H9 (cell line): ENCODE data around the gene PSMB7. TPM values are rescaled to one million over a fixed set of nuclear protein-coding genes. Genes with fewer than 3 reads are reported as not detected.

ENCODE experiments used
- DNase-seq: peaks from one replicate; pipeline ENCODE4 v3.0.0-alpha.2; 2017
- H2AFZ ChIP-seq: one replicate; pipeline ENCODE4 v1.6.1; 2013; ENCODE audit warnings: mild to moderate bottlenecking, low read length, control low read depth, moderate library complexity
- H2AK5ac ChIP-seq: 2 replicates; pipeline ENCODE4 v1.6.1; 2013; ENCODE audit warnings: low read length, control low read depth, mixed read lengths; ENCODE audit not compliant: insufficient read length
- H2BK120ac ChIP-seq: one replicate; pipeline ENCODE4 v1.6.1; 2013; ENCODE audit warnings: low read depth, mild to moderate bottlenecking, low read length, control low read depth, inconsistent platforms; ENCODE audit not compliant: poor library complexity, severe bottlenecking
- H2BK12ac ChIP-seq: 2 replicates; pipeline ENCODE4 v1.6.1; 2013; ENCODE audit warnings: low read length, control low read depth, mixed read lengths, low read depth; ENCODE audit not compliant: insufficient read length
- H2BK15ac ChIP-seq: 2 replicates; pipeline ENCODE4 v1.6.1; 2013; ENCODE audit warnings: low read depth, low read length, control low read depth
- H2BK20ac ChIP-seq: one replicate; pipeline ENCODE4 v1.6.1; 2013; ENCODE audit warnings: low read depth, mild to moderate bottlenecking, low read length, control low read depth, inconsistent platforms; ENCODE audit not compliant: poor library complexity, severe bottlenecking
- H2BK5ac ChIP-seq: 2 replicates; pipeline ENCODE4 v1.6.1; 2013; ENCODE audit warnings: low read length, control low read depth, mixed read lengths; ENCODE audit not compliant: insufficient read length
- H3K14ac ChIP-seq: 2 replicates; pipeline ENCODE4 v1.6.1; 2013; ENCODE audit warnings: low read length, control low read depth; ENCODE audit not compliant: insufficient read depth
- H3K18ac ChIP-seq: 2 replicates; pipeline ENCODE4 v1.6.1; 2013; ENCODE audit warnings: low read depth, mild to moderate bottlenecking, mixed read lengths, low read length, control low read depth; ENCODE audit not compliant: insufficient read length
- H3K23ac ChIP-seq: 2 replicates; pipeline ENCODE4 v1.6.1; 2013; ENCODE audit warnings: low read length, control low read depth, mixed read lengths, low read depth; ENCODE audit not compliant: insufficient read length
- H3K23me2 ChIP-seq: 2 replicates; pipeline ENCODE4 v1.6.1; 2013; ENCODE audit warnings: low read depth, mild to moderate bottlenecking, mixed read lengths, low read length, control low read depth; ENCODE audit not compliant: insufficient read length, poor library complexity, severe bottlenecking
- H3K27ac ChIP-seq: 2 replicates; pipeline ENCODE4 v1.5.1; 2013; ENCODE audit warnings: low read length, control low read depth, mixed read lengths, low read depth; ENCODE audit not compliant: insufficient read length
- H3K27me3 ChIP-seq: 2 replicates; pipeline ENCODE4 v1.6.1; 2013; ENCODE audit warnings: low read length, control low read depth, inconsistent platforms; ENCODE audit not compliant: insufficient read depth
- H3K4ac ChIP-seq: 2 replicates; pipeline ENCODE4 v1.6.1; 2013; ENCODE audit warnings: low read depth, mild to moderate bottlenecking, control low read depth, inconsistent platforms, low read length, moderate library complexity
- H3K4me1 ChIP-seq: 2 replicates; pipeline ENCODE4 v1.6.1; 2013; ENCODE audit warnings: low read length, control low read depth, inconsistent platforms; ENCODE audit not compliant: insufficient read depth
- H3K4me2 ChIP-seq: 2 replicates; pipeline ENCODE4 v1.6.1; 2013; ENCODE audit warnings: low read length, control low read depth, mixed read lengths; ENCODE audit not compliant: insufficient read length, insufficient read depth
- H3K56ac ChIP-seq: 2 replicates; pipeline ENCODE4 v1.6.1; 2013; ENCODE audit warnings: low read depth, mild to moderate bottlenecking, mixed read lengths, low read length, control low read depth; ENCODE audit not compliant: insufficient read length
- H3K79me1 ChIP-seq: 2 replicates; pipeline ENCODE4 v1.6.1; 2013; ENCODE audit warnings: low read depth, mild to moderate bottlenecking, moderate library complexity, low read length, control low read depth, inconsistent platforms; ENCODE audit not compliant: insufficient read depth, poor library complexity, severe bottlenecking
- H3K79me2 ChIP-seq: 2 replicates; pipeline ENCODE4 v1.6.1; 2013; ENCODE audit warnings: low read length, control low read depth, inconsistent platforms; ENCODE audit not compliant: insufficient read depth
- H3K9ac ChIP-seq: 2 replicates; pipeline ENCODE4 v1.6.1; 2013; ENCODE audit warnings: low read length, control low read depth, mixed read lengths; ENCODE audit not compliant: insufficient read length; ENCODE audit errors: extremely low read depth
- H3K9me3 ChIP-seq: one replicate; pipeline ENCODE4 v1.6.1; 2013; ENCODE audit warnings: low read depth, low read length, inconsistent platforms; ENCODE audit not compliant: control insufficient read depth
- H3T11ph ChIP-seq: one replicate; pipeline ENCODE4 v1.6.1; 2013; ENCODE audit warnings: mild to moderate bottlenecking, low read length, control low read depth, inconsistent platforms
- H4K20me1 ChIP-seq: one replicate; pipeline ENCODE4 v1.6.1; 2013; ENCODE audit not compliant: control insufficient read depth, insufficient read length, insufficient read depth
- H4K5ac ChIP-seq: 2 replicates; pipeline ENCODE4 v1.6.1; 2013; ENCODE audit warnings: low read depth, mild to moderate bottlenecking, mixed read lengths, low read length, control low read depth; ENCODE audit not compliant: insufficient read length
- H4K8ac ChIP-seq: replicated peaks from 2 replicates; pipeline ENCODE4 v1.6.1; 2013; ENCODE audit warnings: low read length, control low read depth, mixed read lengths, low read depth; ENCODE audit not compliant: insufficient read length
- H4K91ac ChIP-seq: 2 replicates; pipeline ENCODE4 v1.6.1; 2013; ENCODE audit warnings: low read depth, mild to moderate bottlenecking, moderate library complexity, mixed read lengths, low read length, control low read depth; ENCODE audit not compliant: insufficient read length
- H3K27ac Mint-ChIP-seq, 3 experiments: 2 replicates in 2 of 3; 3 replicates in 1 of 3; pipeline ENCODE4 v1.8.0; 2020 to 2021; ENCODE audit warnings: mixed read lengths in 3 of 3, mild to moderate bottlenecking in 1 of 3, moderate library complexity in 1 of 3
- H3K27me3 Mint-ChIP-seq: 2 replicates; pipeline ENCODE4 v1.8.0; 2021; ENCODE audit warnings: low read depth, mild to moderate bottlenecking, moderate library complexity, mixed read lengths
- H3K36me3 Mint-ChIP-seq, 3 experiments: 2 replicates in 2 of 3; 3 replicates in 1 of 3; pipeline ENCODE4 v1.8.0; 2020 to 2021; ENCODE audit warnings: low read depth in 3 of 3, mixed read lengths in 3 of 3; ENCODE audit not compliant: insufficient read depth in 1 of 3
- H3K4me1 Mint-ChIP-seq, 2 experiments: 2 replicates each; pipeline ENCODE4 v1.8.0; 2020; ENCODE audit warnings: mixed read lengths in 2 of 2
- H3K4me3 Mint-ChIP-seq, 2 experiments: 2 replicates in 1 of 2; 3 replicates in 1 of 2; pipeline ENCODE4 v1.8.0; 2020 to 2021; ENCODE audit warnings: mild to moderate bottlenecking in 2 of 2, mixed read lengths in 2 of 2, moderate library complexity in 1 of 2
- H3K9me3 Mint-ChIP-seq, 2 experiments: 2 replicates in 1 of 2; 3 replicates in 1 of 2; pipeline ENCODE4 v1.8.0; 2020; ENCODE audit warnings: mild to moderate bottlenecking in 2 of 2, mixed read lengths in 2 of 2, moderate library complexity in 1 of 2
- WGBS: extraction: QIAGEN DNeasy Blood & Tissue Kit; methylation state at CpG from one replicate; pipeline ENCODE4 v1.1.7; 2013; ENCODE audit warnings: missing lambda C conversion rate, low lambda C conversion rate, mixed read lengths; ENCODE audit not compliant: insufficient read length; ENCODE audit errors: extremely low coverage; 5-methylcytosine and 5-hydroxymethylcytosine counted together
- total RNA-seq: library from RNA; stranded (reverse); gene quantifications from 2 replicates; pipeline ENCODE4 v1.2.1, GENCODE V29; 2021
- TF ChIP-seq, protein P1 (sequence below): fragments of 200-600 bp; sonication (generic); conservative IDR thresholded peaks from 3 replicates; pipeline ENCODE4 v1.8.0; 2021; ENCODE audit warnings: antibody characterized with exemption, mild to moderate bottlenecking

The PSMB7 gene
- total RNA-seq, 1 experiment from 2014 or later: 209 TPM

DNA sequence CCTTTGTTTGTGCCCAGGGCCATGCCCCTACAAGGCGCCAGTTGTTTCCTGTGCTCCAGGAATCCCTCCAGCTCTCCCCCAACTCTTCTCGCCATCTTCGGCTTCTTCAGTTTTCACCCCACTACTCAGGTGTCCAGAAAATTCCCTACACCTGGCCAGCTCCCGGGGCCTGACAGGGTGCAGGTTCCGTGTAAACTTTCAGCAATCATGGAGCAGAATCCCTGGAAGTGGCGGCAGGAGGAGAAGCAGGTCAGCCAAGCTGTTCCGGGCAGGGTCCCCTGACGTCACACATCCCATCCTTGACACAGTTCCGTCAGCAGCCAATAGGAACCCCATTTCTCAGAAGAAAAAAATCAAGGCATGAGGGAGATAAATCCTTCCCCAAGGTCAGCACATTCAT is 22.8 kb upstream of the PSMB7 start:
- Mint-ChIP-seq H3K36me3 (no peaks in the 10 kb centered on the region), H3K27me3 (peaks cover 39% of the 10 kb centered on the region), H3K27ac (no peak overlapping the region), H3K9me3 (peaks cover 0 to 2% of the 10 kb centered on the region in 2 experiments; a peak in 1 of 5 replicates), H3K4me1 (no peaks in the 10 kb centered on the region), H3K4me3 (no peak overlapping the region)
- H4K8ac ChIP-seq: no peak overlapping the region
- H3K79me1 ChIP-seq: no peaks in the 10 kb centered on the region
- H3K9ac ChIP-seq: no peak overlapping the region
- H2BK12ac ChIP-seq: no peak overlapping the region
- no peak overlapping the region for H2BK120ac ChIP-seq
- no peak overlapping the region for H2BK15ac ChIP-seq
- H2BK5ac ChIP-seq: no peak overlapping the region
- H2AK5ac ChIP-seq: no peak overlapping the region
- no peak overlapping the region for H4K91ac ChIP-seq
- H2AFZ ChIP-seq: no peak overlapping the region
- no peak overlapping the region for H3K18ac ChIP-seq
- H3K14ac ChIP-seq: no peak overlapping the region
- H3K4me2 ChIP-seq: no peak overlapping the region
- H3K79me2 ChIP-seq: no peaks in the 10 kb centered on the region
- no peaks in the 10 kb centered on the region for H3K27me3 ChIP-seq
- H4K20me1 ChIP-seq: no peaks in the 10 kb centered on the region
- H3K4me1 ChIP-seq: no peaks in the 10 kb centered on the region
- no peaks in the 10 kb centered on the region for H3K9me3 ChIP-seq
- WGBS: no CpG with 5 or more reads among the region's 9 CpGs
- DNase-seq: no peak
- H3K27ac ChIP-seq: no peak overlapping the region
- H3K23ac ChIP-seq: no peak overlapping the region
- H3K4ac ChIP-seq: no peak overlapping the region
- TF ChIP-seq, protein P1, sequence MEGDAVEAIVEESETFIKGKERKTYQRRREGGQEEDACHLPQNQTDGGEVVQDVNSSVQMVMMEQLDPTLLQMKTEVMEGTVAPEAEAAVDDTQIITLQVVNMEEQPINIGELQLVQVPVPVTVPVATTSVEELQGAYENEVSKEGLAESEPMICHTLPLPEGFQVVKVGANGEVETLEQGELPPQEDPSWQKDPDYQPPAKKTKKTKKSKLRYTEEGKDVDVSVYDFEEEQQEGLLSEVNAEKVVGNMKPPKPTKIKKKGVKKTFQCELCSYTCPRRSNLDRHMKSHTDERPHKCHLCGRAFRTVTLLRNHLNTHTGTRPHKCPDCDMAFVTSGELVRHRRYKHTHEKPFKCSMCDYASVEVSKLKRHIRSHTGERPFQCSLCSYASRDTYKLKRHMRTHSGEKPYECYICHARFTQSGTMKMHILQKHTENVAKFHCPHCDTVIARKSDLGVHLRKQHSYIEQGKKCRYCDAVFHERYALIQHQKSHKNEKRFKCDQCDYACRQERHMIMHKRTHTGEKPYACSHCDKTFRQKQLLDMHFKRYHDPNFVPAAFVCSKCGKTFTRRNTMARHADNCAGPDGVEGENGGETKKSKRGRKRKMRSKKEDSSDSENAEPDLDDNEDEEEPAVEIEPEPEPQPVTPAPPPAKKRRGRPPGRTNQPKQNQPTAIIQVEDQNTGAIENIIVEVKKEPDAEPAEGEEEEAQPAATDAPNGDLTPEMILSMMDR: no peak
- H3K23me2 ChIP-seq: no peaks in the 10 kb centered on the region
- no peak overlapping the region for H2BK20ac ChIP-seq
- no peak overlapping the region for H4K5ac ChIP-seq
- no peak overlapping the region for H3K56ac ChIP-seq
- H3T11ph ChIP-seq: no peak overlapping the region
